Esophagus squamous epithelium (tissue), 5 donors: ENCODE results near the gene PLEKHG4. TPM values are rescaled to one million over a fixed set of nuclear protein-coding genes. Genes with fewer than 3 reads are reported as not detected.

ENCODE experiments used
- DNase-seq: peaks from one replicate; lab custom pipeline; 2025; lab: John Stamatoyannopoulos, UW
- H3K27ac ChIP-seq, 4 donors: fragments of 200-600 bp; sonication (generic); one replicate each; pipeline ENCODE4 v1.5.1; 2016 to 2019; ENCODE audit warnings: mild to moderate bottlenecking in 1 of 4
- H3K27me3 ChIP-seq, 4 donors: fragments of 200-600 bp; sonication (generic); 1 replicate in 3 of 4; 2 replicates in 1 of 4; pipeline versions ENCODE4 v1.5.1 to v1.6.0; 2017 to 2021; ENCODE audit warnings: antibody characterized with exemption in 1 of 4
- H3K36me3 ChIP-seq, 3 donors: fragments of 200-600 bp; sonication (generic); one replicate each; pipeline ENCODE4 v1.5.1; 2016 to 2019
- H3K4me1 ChIP-seq, 3 donors: fragments of 200-600 bp; sonication (generic); one replicate each; pipeline ENCODE4 v1.5.1; 2017 to 2019
- H3K4me3 ChIP-seq, 4 donors: fragments of 200-600 bp; sonication (generic); 1 replicate in 3 of 4; 2 replicates in 1 of 4; pipeline ENCODE4 v1.5.1; 2016 to 2019; ENCODE audit warnings: mild to moderate bottlenecking in 2 of 4, moderate library complexity in 1 of 4
- H3K9me3 ChIP-seq, 3 donors: fragments of 200-600 bp; sonication (generic); one replicate each; pipeline ENCODE4 v1.5.1; 2016 to 2019
- CTCF ChIP-seq, 6 experiments: fragments of 450-650 bp in 4 of 6; fragments of 200-600 bp in 2 of 6; sonication (generic) in 2 of 6; IDR thresholded peaks; one replicate each; pipeline ENCODE4 v1.5.1; 2016 to 2019; ENCODE audit warnings: antibody characterized with exemption in 6 of 6, mild to moderate bottlenecking in 4 of 6, moderate library complexity in 4 of 6
- POLR2A ChIP-seq, 4 donors: fragments of 450-650 bp; IDR thresholded peaks; one replicate each; pipeline ENCODE4 v1.6.1; 2017; ENCODE audit warnings: antibody characterized with exemption in 4 of 4, mild to moderate bottlenecking in 4 of 4, moderate library complexity in 3 of 4
- WGBS, 2 donors: methylation state at CpG; one replicate each; pipeline ENCODE4 v1.1.5; 2018; 5-methylcytosine and 5-hydroxymethylcytosine counted together
- intact Hi-C: fragments of 100-400 bp; cut with DNase I; formaldehyde crosslinking; loops from one replicate; pipeline ENCODE4 v1.15.0; 2022
- total RNA-seq, 4 donors: library from RNA; depleted of rRNA; stranded (reverse); fragments of >200 nt; gene quantifications; one replicate each; pipeline ENCODE4 v1.1.0, GENCODE V29; 2016
- donor health status: DM: yes; HTN: yes; CAD: no.

PLEKHG4 gene
- total RNA-seq, 4 donors from 2014 or later = 5.0 to 11.4 (median 7.5) TPM

GRCh38 chr16:67241008-67241900, 38.1 kb upstream of the PLEKHG4 start:
- TF ChIP-seq CTCF (IDR thresholded peaks at IDR 0.05) = no peak
- TF ChIP-seq POLR2A (IDR thresholded peaks at IDR 0.05) = no peak
- H3K27ac ChIP-seq = peak overlapping the region; percentile 28 to 80 (median 51)
- peaks cover 15 to 35% (median 18%) of the 10 kb centered on the region in 3 donors for H3K36me3 ChIP-seq
- no peak overlapping the region for H3K4me3 ChIP-seq
- no peaks in the 10 kb centered on the region for H3K27me3 ChIP-seq
- DNase-seq = no peak
- H3K4me1 ChIP-seq = peaks cover 20 to 61% (median 45%) of the 10 kb centered on the region in 3 donors
- WGBS, 2 donors = 43 to 48% methylated on average over 7 to 8 of the region's 10 CpGs
- H3K9me3 ChIP-seq = no peaks in the 10 kb centered on the region
- intact Hi-C loops = no loop called here

DNA sequence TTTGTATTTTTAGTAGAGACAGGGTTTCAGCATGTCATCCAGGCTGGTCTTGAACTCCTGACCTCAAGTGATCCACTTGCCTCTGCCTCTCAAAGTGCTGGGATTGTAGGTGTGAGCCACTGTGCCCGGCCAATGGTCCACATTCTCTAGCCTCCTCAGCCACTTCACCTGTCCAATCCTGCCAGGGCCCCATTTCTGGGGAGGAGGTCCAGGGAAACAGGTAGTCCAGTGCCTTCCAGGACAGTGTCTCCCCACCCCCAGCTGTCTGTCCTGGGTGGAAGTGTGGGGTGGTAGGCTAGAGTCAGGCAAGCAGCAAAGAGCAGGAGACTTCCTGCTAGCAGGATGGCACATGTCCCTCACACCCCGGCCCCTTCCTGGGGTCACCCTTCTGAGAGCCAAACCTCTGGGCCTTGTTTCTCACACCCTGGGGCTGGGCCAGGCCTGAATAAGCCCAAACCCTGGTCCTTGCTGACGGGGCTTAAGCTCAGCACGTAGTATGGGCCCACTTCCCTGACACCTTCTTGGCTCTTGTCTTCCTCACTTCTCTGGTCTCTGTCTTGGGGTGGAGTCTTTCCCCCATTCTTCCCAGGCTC, 37.1 kb upstream of the PLEKHG4 start:
- Histone ChIP-seq H3K9me3 (no peaks in the 10 kb centered on the region), H3K4me1 (peaks cover 21 to 70% (median 45%) of the 10 kb centered on the region in 3 donors), H3K36me3 (peaks cover 9 to 25% (median 12%) of the 10 kb centered on the region in 3 donors), H3K27me3 (no peaks in the 10 kb centered on the region), H3K27ac (peak overlapping the region in 3 of 4 donors; percentile 32 to 70 (median 45)), H3K4me3 (no peak overlapping the region)
- intact Hi-C loops = no loop called here
- WGBS, 2 donors = 76 to 83% methylated on average over 3 to 4 of the region's 4 CpGs
- no peak for DNase-seq
- no peak for TF ChIP-seq POLR2A (IDR thresholded peaks at IDR 0.05)
- TF ChIP-seq CTCF (IDR thresholded peaks at IDR 0.05) = no peak

GRCh38 chr16:67243481-67243880, 35.9 kb upstream of the PLEKHG4 start:
- no peak for TF ChIP-seq POLR2A (IDR thresholded peaks at IDR 0.05)
- no peak for TF ChIP-seq CTCF (IDR thresholded peaks at IDR 0.05)
- Histone ChIP-seq H3K9me3 (no peaks in the 10 kb centered on the region), H3K4me3 (no peak overlapping the region), H3K4me1 (peaks cover 30 to 80% (median 54%) of the 10 kb centered on the region in 3 donors), H3K27me3 (peaks cover 0 to 8% (median 0%) of the 10 kb centered on the region in 4 donors), H3K27ac (peak overlapping the region; percentile 81 to 95 (median 84)), H3K36me3 (peaks cover 0 to 12% (median 4%) of the 10 kb centered on the region in 3 donors)
- intact Hi-C loops = no loop called here
- WGBS, 2 donors = 76 to 80% methylated on average over 4 of the region's 4 CpGs
- no peak for DNase-seq

GRCh38 chr16:67244387-67245185, 34.7 kb upstream of the PLEKHG4 start:
- WGBS, 2 donors = 18 to 27% methylated on average over 4 of the region's 5 CpGs
- peak; percentile 40 for DNase-seq
- Histone ChIP-seq H3K9me3 (no peaks in the 10 kb centered on the region), H3K4me3 (peak overlapping the region in 2 of 4 donors; percentile 58 to 76), H3K36me3 (peaks cover 0 to 1% (median 0%) of the 10 kb centered on the region in 3 donors), H3K27me3 (peaks cover 0 to 19% (median 2%) of the 10 kb centered on the region in 4 donors), H3K27ac (peak overlapping the region; percentile 81 to 95 (median 84)), H3K4me1 (peaks cover 40 to 92% (median 59%) of the 10 kb centered on the region in 3 donors)
- TF ChIP-seq CTCF (IDR thresholded peaks at IDR 0.05) (peak in 1 of 6 experiments; percentile 26), POLR2A (IDR thresholded peaks at IDR 0.05) (peak in 1 of 4 donors; percentile 12)
- intact Hi-C loops = no loop called here
